Activated CD4-positive, CD25-positive, alpha-beta regulatory T cell (primary cell): ENCODE data around the gene BPTF.
"Not testable (repeated sequence)": the region's sequence is repeated elsewhere in the genome, so short reads cannot be mapped to it uniquely, and the experiment has no call there.

Experiments used
- DNase-seq, 4 experiments: peaks; one replicate each; lab custom pipeline; 2025; lab: John Stamatoyannopoulos, UW

The BPTF gene

GRCh38 chr17:67834634-67835033 lies 9.3 kb downstream of the BPTF start:
- DNase-seq = no peak

- no peak for DNase-seq
These were observed 11.1 kb downstream of the BPTF start for GRCh38 chr17:67836205-67836987.

GRCh38 chr17:67837965-67838364 lies 12.7 kb downstream of the BPTF start:
- no peak for DNase-seq

GRCh38 chr17:67838538-67838937 lies 13.2 kb downstream of the BPTF start:
- no peak for DNase-seq

- no peak for DNase-seq
These were observed 16.7 kb downstream of the BPTF start for GRCh38 chr17:67841992-67842391.

GRCh38 chr17:67842648-67843047 lies 17.3 kb downstream of the BPTF start:
- no peak for DNase-seq

- no peak for DNase-seq
These were observed 20.1 kb downstream of the BPTF start for GRCh38 chr17:67845374-67845773.

GRCh38 chr17:67848189-67848588 lies 22.9 kb downstream of the BPTF start:
- not testable (repeated sequence) for DNase-seq

GRCh38 chr17:67848846-67849245 lies 23.5 kb downstream of the BPTF start:
- not testable (repeated sequence) for DNase-seq

- DNase-seq = no peak
These were observed 25.8 kb downstream of the BPTF start for GRCh38 chr17:67850991-67851631.

GRCh38 chr17:67853703-67854102 lies 28.4 kb downstream of the BPTF start:
- no peak for DNase-seq

GRCh38 chr17:67854378-67854777 lies 29.1 kb downstream of the BPTF start:
- DNase-seq = no peak

- no peak for DNase-seq
These were observed 30.4 kb downstream of the BPTF start for GRCh38 chr17:67855504-67856324.

GRCh38 chr17:67856402-67856801 lies 31.1 kb downstream of the BPTF start:
- not testable (repeated sequence) for DNase-seq

GRCh38 chr17:67862614-67863217 lies 37.4 kb downstream of the BPTF start:
- no peak for DNase-seq

- DNase-seq = no peak
These were observed 38.4 kb downstream of the BPTF start for GRCh38 chr17:67863624-67864247.

- no peak for DNase-seq
These were observed 40.1 kb downstream of the BPTF start for GRCh38 chr17:67865438-67865837.

GRCh38 chr17:67867591-67867990 lies 42.3 kb downstream of the BPTF start:
- no peak for DNase-seq

- no peak for DNase-seq
These were observed 42.9 kb downstream of the BPTF start for GRCh38 chr17:67868176-67868575.

GRCh38 chr17:67879662-67880061 lies 54.4 kb downstream of the BPTF start:
- DNase-seq = no peak

GRCh38 chr17:67881083-67881482 lies 55.8 kb downstream of the BPTF start:
- no peak for DNase-seq

- no peak for DNase-seq
These were observed 59.4 kb downstream of the BPTF start for GRCh38 chr17:67884741-67885140.
